Measurements from ENCODE around the gene MTF1.
A peak's percentile ranks its signal among the peaks of the same experiment; 100 is the strongest.

MTF1 gene

GRCh38 chr1:37807555-37808368 lies 51.6 kb downstream of the MTF1 start, which contains the start of the genes C1orf122 and YRDC:
Gene C1orf122, plus strand, starts transcription at chr1:37807790. Its CDS starts 615 bp downstream, at chr1:37808405.
Gene YRDC, minus strand, starts transcription at chr1:37808208. Its CDS starts 28 bp downstream, at chr1:37808180.
- no peak for TF ChIP-seq CTCF (IDR thresholded peaks at IDR 0.05; ENCODE audit: insufficient read depth, low read depth, low read length, missing control alignments)
- DNase-seq (ENCODE audit: low read depth): peak; percentile 95
- peak within 1 kb of the TSS; percentile 89 for H3K4me3 ChIP-seq (ENCODE audit: low read length)

DNA sequence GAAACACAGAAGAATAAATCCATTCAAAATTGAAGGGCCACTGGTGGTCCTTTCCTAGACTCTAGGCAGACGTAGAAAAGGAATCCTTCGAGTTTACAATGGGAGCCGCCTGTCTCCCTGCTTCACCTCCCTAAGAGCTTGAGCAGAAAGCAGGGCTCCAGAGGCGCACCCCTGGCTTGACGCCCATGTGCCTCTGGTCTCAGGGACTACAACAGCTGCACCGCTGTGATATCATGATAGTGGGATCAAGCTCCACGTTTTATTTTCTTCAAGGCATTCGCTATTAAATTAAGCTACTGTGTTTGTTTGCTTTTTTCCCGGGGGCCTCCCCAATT lies 52.2 kb downstream of the MTF1 start:
- DNase-seq (ENCODE audit: low read depth): no peak
- peak overlapping the region; percentile 89 for H3K4me3 ChIP-seq (ENCODE audit: low read length)
- TF ChIP-seq CTCF (IDR thresholded peaks at IDR 0.05; ENCODE audit: insufficient read depth, low read depth, low read length, missing control alignments): no peak

- DNase-seq (ENCODE audit: low read depth): no peak
- no peak overlapping the region for H3K4me3 ChIP-seq (ENCODE audit: low read length)
- no peak for TF ChIP-seq CTCF (IDR thresholded peaks at IDR 0.05; ENCODE audit: insufficient read depth, low read depth, low read length, missing control alignments)
Observed at GRCh38 chr1:37802439-37802838, 57.0 kb downstream of the MTF1 start.

- H3K4me3 ChIP-seq (ENCODE audit: low read length): no peak overlapping the region
- no peak for TF ChIP-seq CTCF (IDR thresholded peaks at IDR 0.05; ENCODE audit: insufficient read depth, low read depth, low read length, missing control alignments)
- no peak for DNase-seq (ENCODE audit: low read depth)
Observed at GRCh38 chr1:37797750-37798345, 61.5 kb downstream of the MTF1 start.

GRCh38 chr1:37795340-37796125 lies 63.9 kb downstream of the MTF1 start:
- peak; percentile 74 for DNase-seq (ENCODE audit: low read depth)
- no peak for TF ChIP-seq CTCF (IDR thresholded peaks at IDR 0.05; ENCODE audit: insufficient read depth, low read depth, low read length, missing control alignments)
- no peak overlapping the region for H3K4me3 ChIP-seq (ENCODE audit: low read length)

DNA sequence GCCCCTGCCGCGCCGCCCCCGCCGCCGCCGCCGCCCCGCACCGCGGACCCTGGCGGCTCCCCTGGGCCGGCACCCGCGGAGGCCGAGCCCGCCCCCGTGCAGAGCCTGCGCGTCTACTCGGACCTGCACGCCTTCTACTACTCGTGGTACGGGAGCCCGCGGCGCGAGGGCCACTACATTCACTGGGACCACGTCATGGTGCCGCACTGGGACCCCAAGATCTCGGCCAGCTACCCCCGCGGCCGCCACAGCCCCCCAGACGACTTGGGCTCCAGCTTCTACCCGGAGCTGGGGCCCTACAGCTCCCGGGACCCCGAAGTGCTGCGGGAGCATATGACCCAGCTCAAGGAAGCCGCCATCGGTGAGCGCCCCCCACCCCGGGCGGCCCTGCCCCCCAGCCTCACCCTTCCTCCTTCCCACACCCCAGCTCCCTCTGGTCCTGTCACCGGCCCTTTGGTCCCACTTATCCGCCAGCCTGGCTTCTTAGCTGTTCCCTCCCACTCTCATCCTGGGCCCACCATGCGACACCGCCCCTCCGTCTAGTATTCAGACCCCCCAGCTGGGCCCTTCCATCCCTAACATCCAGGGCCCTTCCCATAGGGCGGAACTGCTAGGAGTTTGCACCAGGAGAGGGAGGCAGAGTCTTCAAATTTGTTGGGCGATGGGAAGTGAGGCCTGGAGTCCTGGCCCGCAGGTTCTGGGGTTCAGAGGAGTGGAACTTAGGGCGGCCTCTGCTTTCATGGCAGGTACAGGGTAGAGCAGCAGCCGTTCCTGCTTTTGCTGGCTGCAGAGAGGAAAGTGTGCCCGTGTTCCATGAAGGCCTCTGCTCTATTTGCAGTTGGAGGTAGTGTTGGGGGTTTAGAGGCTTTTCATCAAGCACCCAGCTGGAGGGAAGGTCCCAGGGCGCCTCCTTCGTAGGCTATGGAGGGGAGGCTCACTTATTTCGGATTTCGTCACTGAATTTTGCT lies 64.7 kb downstream of the MTF1 start:
- DNase-seq (ENCODE audit: low read depth): no peak
- peak overlapping the region; percentile 11 for H3K4me3 ChIP-seq (ENCODE audit: low read length)

More for the DNA sequence above, 64.7 kb downstream of the MTF1 start:
- no peak for TF ChIP-seq CTCF (IDR thresholded peaks at IDR 0.05; ENCODE audit: insufficient read depth, low read depth, low read length, missing control alignments)

Measured in epithelial cell of esophagus (primary cell).